GM12891 (cell line): ENCODE data around the gene CDK18.

Source experiments
- POLR2AphosphoS5 ChIP-seq: IDR thresholded peaks from 2 replicates; pipeline ENCODE4 v1.6.1; 2011; ENCODE audit warnings: low read depth, low read length, control low read depth
- TAF1 ChIP-seq: IDR thresholded peaks from 2 replicates; pipeline ENCODE4 v1.6.1; 2011; ENCODE audit warnings: low read depth, low read length, control low read depth

DNA sequence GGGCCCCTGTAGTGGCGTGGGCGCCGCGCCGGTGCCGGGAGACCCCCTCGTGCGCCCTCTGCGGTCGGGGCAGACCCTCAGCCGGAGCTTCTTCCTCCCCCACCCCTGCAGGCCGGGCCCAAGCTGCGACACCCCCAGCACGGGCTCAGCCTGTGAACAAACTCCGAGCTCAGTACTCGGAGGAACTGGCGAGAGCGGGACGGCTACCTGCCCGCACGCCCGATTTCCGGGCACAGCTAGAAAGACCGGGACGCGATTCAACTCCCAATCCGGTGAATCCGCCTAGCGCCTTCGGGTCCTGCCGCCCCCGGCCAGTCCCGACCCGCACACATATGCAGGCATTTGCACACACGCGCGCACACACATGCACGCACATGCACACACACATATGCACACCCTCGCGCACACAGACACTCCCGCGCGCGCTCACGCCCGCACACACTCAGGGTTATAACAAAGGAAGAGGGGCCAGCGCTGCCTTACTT is 48.0 kb upstream of the CDK18 start:
- TF ChIP-seq TAF1: no peak
- TF ChIP-seq POLR2AphosphoS5: no peak
